Measurements from ENCODE around the gene ABCG2. TPM values are rescaled to one million over a fixed set of nuclear protein-coding genes. Genes with fewer than 3 reads are reported as not detected.

Gene ABCG2
- total RNA-seq, 2 donors from 2014 or later: 12.3 to 15.3 TPM

DNA sequence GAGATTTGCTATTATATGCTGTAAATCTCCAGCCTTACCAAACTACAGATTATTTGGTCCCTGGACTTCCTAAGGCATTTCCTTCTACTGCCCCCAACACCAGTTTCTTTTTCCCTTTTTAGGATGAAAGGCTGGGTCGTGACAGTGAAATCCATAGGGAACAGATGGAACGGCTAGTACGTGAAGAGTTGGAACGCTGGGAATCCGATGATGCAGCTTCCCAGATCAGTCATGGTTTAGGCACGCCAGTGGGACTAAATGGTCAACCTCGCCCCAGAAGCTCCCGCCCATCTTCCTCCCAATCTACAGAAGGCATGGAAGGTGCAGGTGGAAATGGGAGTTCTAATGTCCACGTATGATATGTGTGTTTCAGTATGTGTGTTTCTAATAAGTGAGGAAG, 83.1 kb downstream of the ABCG2 start:
- DNase-seq (ENCODE audit: low spot score): no peak
- TF ChIP-seq POLR2AphosphoS5 (IDR thresholded peaks at IDR 0.05) (no peak), POLR2A (IDR thresholded peaks at IDR 0.05) (no peak)
- TF ChIP-seq, protein P1, sequence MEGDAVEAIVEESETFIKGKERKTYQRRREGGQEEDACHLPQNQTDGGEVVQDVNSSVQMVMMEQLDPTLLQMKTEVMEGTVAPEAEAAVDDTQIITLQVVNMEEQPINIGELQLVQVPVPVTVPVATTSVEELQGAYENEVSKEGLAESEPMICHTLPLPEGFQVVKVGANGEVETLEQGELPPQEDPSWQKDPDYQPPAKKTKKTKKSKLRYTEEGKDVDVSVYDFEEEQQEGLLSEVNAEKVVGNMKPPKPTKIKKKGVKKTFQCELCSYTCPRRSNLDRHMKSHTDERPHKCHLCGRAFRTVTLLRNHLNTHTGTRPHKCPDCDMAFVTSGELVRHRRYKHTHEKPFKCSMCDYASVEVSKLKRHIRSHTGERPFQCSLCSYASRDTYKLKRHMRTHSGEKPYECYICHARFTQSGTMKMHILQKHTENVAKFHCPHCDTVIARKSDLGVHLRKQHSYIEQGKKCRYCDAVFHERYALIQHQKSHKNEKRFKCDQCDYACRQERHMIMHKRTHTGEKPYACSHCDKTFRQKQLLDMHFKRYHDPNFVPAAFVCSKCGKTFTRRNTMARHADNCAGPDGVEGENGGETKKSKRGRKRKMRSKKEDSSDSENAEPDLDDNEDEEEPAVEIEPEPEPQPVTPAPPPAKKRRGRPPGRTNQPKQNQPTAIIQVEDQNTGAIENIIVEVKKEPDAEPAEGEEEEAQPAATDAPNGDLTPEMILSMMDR (IDR thresholded peaks at IDR 0.05): no peak
- Histone ChIP-seq H3K9me3 (no peaks in the 10 kb centered on the region), H3K27ac (no peak overlapping the region), H3K4me3 (no peak overlapping the region), H3K36me3 (peaks cover 0 to 4% of the 10 kb centered on the region in 2 donors), H3K4me1 (replicated peaks) (no peaks in the 10 kb centered on the region), H3K27me3 (replicated peaks; ENCODE audit: insufficient read depth) (no peaks in the 10 kb centered on the region)
- WGBS: 96% methylated on average over 9 of the region's 9 CpGs
- intact Hi-C loops (cut with DNase I): no loop called here

- H3K27ac ChIP-seq: no peak overlapping the region
- H3K36me3 ChIP-seq: no peaks in the 10 kb centered on the region
- no peaks in the 10 kb centered on the region for H3K4me1 ChIP-seq (replicated peaks)
- WGBS: 96% methylated on average over 1 of the region's 1 CpG
- H3K4me3 ChIP-seq: no peak overlapping the region
- TF ChIP-seq POLR2A (IDR thresholded peaks at IDR 0.05) (no peak), POLR2AphosphoS5 (IDR thresholded peaks at IDR 0.05) (no peak)
- TF ChIP-seq, protein P1 (IDR thresholded peaks at IDR 0.05): no peak
- H3K27me3 ChIP-seq (replicated peaks; ENCODE audit: insufficient read depth): no peaks in the 10 kb centered on the region
- H3K9me3 ChIP-seq: no peaks in the 10 kb centered on the region
- no peak for DNase-seq (ENCODE audit: low spot score)
- intact Hi-C loops (cut with DNase I): no loop called here
Measured at GRCh38 chr4:88070031-88070430, 88.4 kb downstream of the ABCG2 start.

- Histone ChIP-seq H3K36me3 (no peaks in the 10 kb centered on the region), H3K27ac (no peak overlapping the region), H3K27me3 (replicated peaks; ENCODE audit: insufficient read depth) (no peaks in the 10 kb centered on the region), H3K4me3 (no peak overlapping the region), H3K9me3 (no peaks in the 10 kb centered on the region), H3K4me1 (replicated peaks) (no peaks in the 10 kb centered on the region)
- DNase-seq (ENCODE audit: low spot score): no peak
- TF ChIP-seq POLR2AphosphoS5 (IDR thresholded peaks at IDR 0.05) (no peak), POLR2A (IDR thresholded peaks at IDR 0.05) (no peak)
- TF ChIP-seq, protein P1 (IDR thresholded peaks at IDR 0.05): no peak
- intact Hi-C loops (cut with DNase I): no loop called here
- 94% methylated on average over 6 of the region's 6 CpGs for WGBS
Measured at GRCh38 chr4:88064410-88064809, 94.0 kb downstream of the ABCG2 start.

GRCh38 chr4:88063634-88064296, 94.7 kb downstream of the ABCG2 start:
- H3K36me3 ChIP-seq: no peaks in the 10 kb centered on the region
- no peaks in the 10 kb centered on the region for H3K27me3 ChIP-seq (replicated peaks; ENCODE audit: insufficient read depth)
- intact Hi-C loops (cut with DNase I): no loop called here
- TF ChIP-seq POLR2A (IDR thresholded peaks at IDR 0.05) (no peak), POLR2AphosphoS5 (IDR thresholded peaks at IDR 0.05) (no peak)
- TF ChIP-seq, protein P1 (IDR thresholded peaks at IDR 0.05): no peak
- H3K4me1 ChIP-seq (replicated peaks): no peaks in the 10 kb centered on the region
- no peak for DNase-seq (ENCODE audit: low spot score)
- no peaks in the 10 kb centered on the region for H3K9me3 ChIP-seq
- WGBS: 82% methylated on average over 5 of the region's 5 CpGs
- no peak overlapping the region for H3K27ac ChIP-seq
- no peak overlapping the region for H3K4me3 ChIP-seq

GRCh38 chr4:88062843-88063242, 95.6 kb downstream of the ABCG2 start:
- intact Hi-C loops (cut with DNase I): no loop called here
- Histone ChIP-seq H3K27ac (no peak overlapping the region), H3K36me3 (no peaks in the 10 kb centered on the region), H3K27me3 (replicated peaks; ENCODE audit: insufficient read depth) (no peaks in the 10 kb centered on the region), H3K4me1 (replicated peaks) (no peaks in the 10 kb centered on the region), H3K4me3 (no peak overlapping the region), H3K9me3 (no peaks in the 10 kb centered on the region)
- WGBS: 94% methylated on average over 1 of the region's 1 CpG
- TF ChIP-seq POLR2AphosphoS5 (IDR thresholded peaks at IDR 0.05) (no peak), POLR2A (IDR thresholded peaks at IDR 0.05) (no peak)
- TF ChIP-seq, protein P1 (IDR thresholded peaks at IDR 0.05): no peak
- DNase-seq (ENCODE audit: low spot score): no peak

All from prostate gland (tissue), 2 donors.